CD4-positive, CD25-positive, alpha-beta regulatory T cell (primary cell): Measurements from ENCODE around the gene COL8A2. TPM values are rescaled to one million over a fixed set of nuclear protein-coding genes. Genes with fewer than 3 reads are reported as not detected.

ENCODE experiments used
- ATAC-seq, 2 donors: fragments of 150-1000 bp; cut with Tn5 transposase; one replicate each; pipeline ENCODE4 v1.10.0; 2021; ENCODE audit warnings: low read depth in 2 of 2, moderate number of reproducible peaks in 2 of 2, moderate library complexity in 1 of 2
- DNase-seq, 3 donors: peaks; one replicate each; pipeline versions ENCODE4 v3.0.0 to v3.0.0-alpha.2; 2012 to 2022; ENCODE audit warnings: mixed read lengths in 1 of 3
- H3K27ac ChIP-seq: one replicate; pipeline ENCODE4 v1.7.0; 2013; ENCODE audit warnings: mild to moderate bottlenecking, low read length; ENCODE audit not compliant: insufficient read depth, poor library complexity, severe bottlenecking
- H3K27me3 ChIP-seq: one replicate; pipeline ENCODE4 v1.7.0; 2013; ENCODE audit warnings: low read length; ENCODE audit not compliant: control insufficient read depth, insufficient read depth
- H3K36me3 ChIP-seq: one replicate; pipeline ENCODE4 v1.7.0; 2013; ENCODE audit warnings: mild to moderate bottlenecking, low read length, moderate library complexity; ENCODE audit not compliant: control insufficient read depth, insufficient read depth
- H3K4me1 ChIP-seq: 2 replicates; pipeline ENCODE4 v1.7.0; 2013; ENCODE audit warnings: mild to moderate bottlenecking, low read length; ENCODE audit not compliant: insufficient read depth, control insufficient read depth, poor library complexity, severe bottlenecking
- H3K4me3 ChIP-seq: one replicate; pipeline ENCODE4 v1.7.0; 2013; ENCODE audit warnings: low read depth, mild to moderate bottlenecking, low read length, moderate library complexity
- H3K9me3 ChIP-seq, 2 experiments: 1 replicate in 1 of 2; 2 replicates in 1 of 2; pipeline ENCODE4 v1.7.0; 2013; ENCODE audit warnings: low read length in 2 of 2, mild to moderate bottlenecking in 1 of 2, moderate library complexity in 1 of 2; ENCODE audit not compliant: control insufficient read depth in 2 of 2
- H3K27ac Mint-ChIP-seq, 3 donors: one replicate each; pipeline ENCODE4 v1.8.0; 2020 to 2022; ENCODE audit warnings: mild to moderate bottlenecking in 3 of 3, mixed read lengths in 3 of 3, moderate library complexity in 2 of 3
- H3K27me3 Mint-ChIP-seq: one replicate; pipeline ENCODE4 v1.8.0; 2022; ENCODE audit warnings: mild to moderate bottlenecking, mixed read lengths
- H3K36me3 Mint-ChIP-seq: one replicate; pipeline ENCODE4 v1.8.0; 2020; ENCODE audit warnings: mixed read lengths
- H3K4me1 Mint-ChIP-seq, 4 donors: one replicate each; pipeline ENCODE4 v1.8.0; 2020 to 2022; ENCODE audit warnings: mixed read lengths in 4 of 4, mild to moderate bottlenecking in 1 of 4
- H3K4me3 Mint-ChIP-seq, 4 donors: one replicate each; pipeline ENCODE4 v1.8.0; 2020 to 2022; ENCODE audit warnings: mild to moderate bottlenecking in 4 of 4, mixed read lengths in 4 of 4, moderate library complexity in 3 of 4
- H3K9me3 Mint-ChIP-seq, 7 donors: one replicate each; pipeline ENCODE4 v1.8.0; 2020 to 2022; ENCODE audit warnings: mixed read lengths in 7 of 7, mild to moderate bottlenecking in 3 of 7, moderate library complexity in 2 of 7
- polyA plus RNA-seq, 4 donors: library from polyadenylated mRNA; unstranded; fragments of 300-500 nt; fragmentation: Illumina TruSeq; gene quantifications; one replicate each; pipeline ENCODE4 v1.2.3, GENCODE V29; 2021
- total RNA-seq: library from RNA; stranded (reverse); gene quantifications from one replicate; pipeline ENCODE4 v1.2.3, GENCODE V29; 2022

COL8A2 gene
- total RNA-seq (not detected), polyA plus RNA-seq (under 1 TPM in 1 of 4 donors, not detected in 3; 0.03 TPM)

DNA sequence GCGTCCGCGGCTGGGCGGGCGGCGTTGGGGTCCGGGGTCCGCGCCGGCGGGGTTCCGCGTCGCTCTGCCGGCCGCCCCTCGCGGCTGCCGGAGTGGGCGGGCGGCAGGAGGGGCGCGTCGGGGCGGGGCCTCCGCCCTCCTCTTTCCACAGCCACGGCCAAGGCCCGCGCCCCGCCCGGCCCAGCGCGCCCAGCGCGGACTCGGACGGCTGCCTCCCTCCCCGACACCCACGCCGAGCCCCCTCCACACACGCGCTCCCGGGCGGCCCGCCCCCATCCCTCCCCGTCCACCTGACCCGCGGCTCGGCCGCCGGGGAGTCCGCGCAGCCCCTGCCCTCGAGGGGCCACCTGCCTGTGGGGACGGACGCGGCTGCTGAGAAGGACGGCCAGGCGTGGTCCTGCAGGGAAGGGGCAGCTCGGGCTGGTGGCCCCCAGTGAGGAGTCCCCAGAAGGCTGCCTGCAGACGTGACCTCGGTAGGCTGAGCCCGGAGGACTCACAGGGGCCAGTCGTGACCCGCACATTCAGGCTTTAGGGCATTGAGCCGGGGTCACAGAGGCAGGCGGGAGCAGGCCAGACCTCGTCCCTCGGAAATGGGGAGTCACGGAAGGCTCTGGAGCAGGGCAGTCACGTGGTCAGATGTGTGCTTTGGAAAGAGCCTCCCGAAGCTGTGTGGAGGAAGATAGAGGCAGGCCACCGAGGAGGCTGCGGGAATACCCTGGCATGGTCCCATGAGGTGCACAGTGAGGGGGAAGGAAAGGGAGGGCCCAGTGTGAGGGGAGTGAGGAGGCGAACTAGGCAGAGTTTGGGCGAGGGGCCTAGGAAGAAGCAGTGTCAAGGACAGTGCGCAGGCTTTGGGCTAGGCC, at the start of gene COL8A2:
Gene COL8A2 (minus strand): TSS at position 94 of the 863 bp plus-strand sequence. CDS start 24,980 bp downstream, outside the sequence.
- Mint-ChIP-seq H3K36me3 (no peaks in the 10 kb centered on the region), H3K27me3 (peaks cover 55% of the 10 kb centered on the region), H3K4me1 (peaks cover 0 to 26% (median 10%) of the 10 kb centered on the region in 4 donors), H3K4me3 (peak within 1 kb of the TSS in 3 of 4 donors; percentile 56 to 82 (median 80)), H3K9me3 (peaks cover 0 to 2% (median 0%) of the 10 kb centered on the region in 7 donors), H3K27ac (peak within 1 kb of the TSS in 1 of 3 donors; percentile 55)
- Histone ChIP-seq H3K4me3 (no peak within 1 kb of the TSS), H3K4me1 (no peaks in the 10 kb centered on the region), H3K36me3 (no peaks in the 10 kb centered on the region), H3K27ac (no peak within 1 kb of the TSS), H3K27me3 (peaks cover 3% of the 10 kb centered on the region), H3K9me3 (no peaks in the 10 kb centered on the region)
- no peak for ATAC-seq
- DNase-seq = no peak

GRCh38 chr1:36174713-36175112, 49.7 kb upstream of the COL8A2 start:
- Histone ChIP-seq H3K9me3 (no peaks in the 10 kb centered on the region), H3K4me3 (no peak overlapping the region), H3K27me3 (no peaks in the 10 kb centered on the region), H3K27ac (no peak overlapping the region), H3K36me3 (peaks cover 86% of the 10 kb centered on the region), H3K4me1 (no peaks in the 10 kb centered on the region)
- DNase-seq (no peak), ATAC-seq (no peak)
- peaks cover 0 to 16% (median 11%) of the 10 kb centered on the region in 4 donors for H3K4me1 Mint-ChIP-seq
- no peak overlapping the region for H3K27ac Mint-ChIP-seq
- peaks cover 18% of the 10 kb centered on the region for H3K36me3 Mint-ChIP-seq
- no peak overlapping the region for H3K4me3 Mint-ChIP-seq
- no peaks in the 10 kb centered on the region for H3K9me3 Mint-ChIP-seq
- no peaks in the 10 kb centered on the region for H3K27me3 Mint-ChIP-seq

GRCh38 chr1:36172983-36173382, 48.0 kb upstream of the COL8A2 start:
- Mint-ChIP-seq H3K27ac (peak overlapping the region in 1 of 3 donors; percentile 58), H3K4me1 (peaks cover 0 to 23% (median 18%) of the 10 kb centered on the region in 4 donors), H3K36me3 (peaks cover 21% of the 10 kb centered on the region), H3K27me3 (no peaks in the 10 kb centered on the region), H3K9me3 (no peaks in the 10 kb centered on the region), H3K4me3 (no peak overlapping the region)
- no peak for ATAC-seq
- peaks cover 76% of the 10 kb centered on the region for H3K36me3 ChIP-seq
- DNase-seq = no peak
- H3K27me3 ChIP-seq = no peaks in the 10 kb centered on the region
- no peaks in the 10 kb centered on the region for H3K4me1 ChIP-seq
- no peak overlapping the region for H3K27ac ChIP-seq
- H3K4me3 ChIP-seq = no peak overlapping the region
- no peaks in the 10 kb centered on the region for H3K9me3 ChIP-seq

GRCh38 chr1:36172017-36172747, 47.2 kb upstream of the COL8A2 start:
- H3K4me3 ChIP-seq = no peak overlapping the region
- Mint-ChIP-seq H3K9me3 (no peaks in the 10 kb centered on the region), H3K27ac (peak overlapping the region in 1 of 3 donors; percentile 58), H3K4me1 (peaks cover 0 to 23% (median 20%) of the 10 kb centered on the region in 4 donors), H3K27me3 (no peaks in the 10 kb centered on the region), H3K4me3 (no peak overlapping the region), H3K36me3 (peaks cover 22% of the 10 kb centered on the region)
- DNase-seq (no peak), ATAC-seq (no peak)
- H3K27ac ChIP-seq = no peak overlapping the region
- no peaks in the 10 kb centered on the region for H3K27me3 ChIP-seq
- peaks cover 76% of the 10 kb centered on the region for H3K36me3 ChIP-seq
- H3K9me3 ChIP-seq = no peaks in the 10 kb centered on the region
- no peaks in the 10 kb centered on the region for H3K4me1 ChIP-seq

DNA sequence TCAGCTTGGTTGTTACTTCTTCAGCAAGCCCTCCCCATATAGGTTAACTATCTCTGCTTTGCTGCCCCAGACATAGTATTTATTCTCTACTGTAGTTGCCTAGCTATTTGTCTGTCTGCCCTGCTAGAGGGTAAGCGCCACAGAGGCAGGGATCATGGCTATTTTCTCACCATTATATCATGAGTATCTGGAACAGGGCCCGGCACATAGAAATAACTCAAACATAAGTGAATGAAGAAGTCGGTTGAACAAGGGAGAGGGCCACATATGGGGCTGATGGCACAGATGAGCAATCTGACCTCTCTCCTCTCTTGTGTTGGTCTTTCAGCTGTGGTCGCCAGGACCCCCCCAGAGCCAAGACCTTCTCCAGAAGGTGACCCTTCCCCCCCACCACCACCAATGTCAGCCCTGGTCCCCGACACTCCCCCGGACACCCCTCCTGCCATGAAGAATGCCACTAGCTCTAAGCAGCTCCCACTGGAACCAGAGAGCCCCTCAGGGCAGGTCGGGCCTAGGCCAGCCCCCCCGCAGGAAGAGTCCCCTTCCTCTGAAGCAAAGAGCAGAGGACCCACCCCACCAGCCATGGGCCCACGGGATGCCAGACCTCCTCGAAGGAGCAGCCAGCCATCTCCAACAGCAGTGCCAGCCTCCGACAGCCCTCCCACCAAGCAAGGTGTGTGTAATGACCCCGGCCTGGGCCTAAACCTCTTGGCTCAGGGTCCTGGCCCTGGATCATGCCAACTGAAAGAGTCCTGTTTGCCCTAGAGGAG, 45.8 kb upstream of the COL8A2 start:
- Histone ChIP-seq H3K4me3 (no peak overlapping the region), H3K4me1 (peaks cover 5% of the 10 kb centered on the region), H3K27ac (no peak overlapping the region), H3K36me3 (peaks cover 70% of the 10 kb centered on the region), H3K27me3 (no peaks in the 10 kb centered on the region), H3K9me3 (no peaks in the 10 kb centered on the region)
- Mint-ChIP-seq H3K27ac (peak overlapping the region in 1 of 3 donors; percentile 35), H3K27me3 (no peaks in the 10 kb centered on the region), H3K36me3 (peaks cover 29% of the 10 kb centered on the region), H3K4me1 (peaks cover 5 to 35% (median 31%) of the 10 kb centered on the region in 4 donors), H3K4me3 (no peak overlapping the region), H3K9me3 (no peaks in the 10 kb centered on the region)
- ATAC-seq (no peak), DNase-seq (no peak)

DNA sequence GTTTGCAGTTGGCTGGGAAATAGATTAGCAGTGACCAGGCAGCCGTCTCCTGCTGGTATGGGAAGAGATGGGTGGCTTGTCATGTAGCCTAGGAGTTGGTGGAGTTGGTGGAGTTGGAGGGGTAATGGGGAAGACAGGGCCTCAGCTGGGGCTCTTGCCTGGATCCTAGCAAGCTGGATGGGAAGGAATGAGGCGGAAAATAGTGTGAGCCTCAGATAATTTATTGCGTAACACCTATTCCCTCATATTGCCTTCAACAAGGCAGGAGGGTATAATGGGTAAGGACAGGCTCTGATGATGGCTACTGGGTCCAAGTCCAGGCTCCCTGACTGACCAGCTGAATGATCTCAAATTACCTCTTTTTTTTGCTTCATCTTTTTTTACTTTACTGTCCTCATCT, 43.5 kb upstream of the COL8A2 start:
- Histone ChIP-seq H3K36me3 (peaks cover 48% of the 10 kb centered on the region), H3K4me3 (no peak overlapping the region), H3K27ac (no peak overlapping the region), H3K27me3 (no peaks in the 10 kb centered on the region), H3K9me3 (no peaks in the 10 kb centered on the region), H3K4me1 (peaks cover 16% of the 10 kb centered on the region)
- Mint-ChIP-seq H3K4me3 (peak overlapping the region in 2 of 4 donors; percentile 3 to 54), H3K27me3 (no peaks in the 10 kb centered on the region), H3K4me1 (peaks cover 15 to 46% (median 36%) of the 10 kb centered on the region in 4 donors), H3K36me3 (peaks cover 29% of the 10 kb centered on the region), H3K27ac (peak overlapping the region; percentile 74 to 89 (median 88)), H3K9me3 (no peaks in the 10 kb centered on the region)
- ATAC-seq = no peak
- DNase-seq = no peak
